SK-MEL-5 (cell line): ENCODE results near the gene SMG6. TPM values are rescaled to one million over a fixed set of nuclear protein-coding genes. Genes with fewer than 3 reads are reported as not detected.
A peak's percentile ranks its signal among the peaks of the same experiment; 100 is the strongest.

Source experiments
- DNase-seq: peaks from one replicate; pipeline ENCODE4 v3.0.0-alpha.2; 2016; ENCODE audit warnings: low read depth, low spot score
- in situ Hi-C: cut with HindIII; loops from 2 replicates; pipeline ENCODE4 v1.10.0; 2016; ENCODE audit warnings: low sequenced_read_pairs, high pct_unique_total_duplicates, low pct_unique_long_range_greater_than_20kb
- total RNA-seq: library from RNA; depleted of rRNA; stranded (reverse); fragments of >200 nt; shearing (Covaris generic); gene quantifications from 2 replicates; pipeline ENCODE4 v1.2.3, GENCODE V29; 2014

SMG6 gene
- total RNA-seq, 1 experiment from 2014 or later, result 10.0 TPM

DNA sequence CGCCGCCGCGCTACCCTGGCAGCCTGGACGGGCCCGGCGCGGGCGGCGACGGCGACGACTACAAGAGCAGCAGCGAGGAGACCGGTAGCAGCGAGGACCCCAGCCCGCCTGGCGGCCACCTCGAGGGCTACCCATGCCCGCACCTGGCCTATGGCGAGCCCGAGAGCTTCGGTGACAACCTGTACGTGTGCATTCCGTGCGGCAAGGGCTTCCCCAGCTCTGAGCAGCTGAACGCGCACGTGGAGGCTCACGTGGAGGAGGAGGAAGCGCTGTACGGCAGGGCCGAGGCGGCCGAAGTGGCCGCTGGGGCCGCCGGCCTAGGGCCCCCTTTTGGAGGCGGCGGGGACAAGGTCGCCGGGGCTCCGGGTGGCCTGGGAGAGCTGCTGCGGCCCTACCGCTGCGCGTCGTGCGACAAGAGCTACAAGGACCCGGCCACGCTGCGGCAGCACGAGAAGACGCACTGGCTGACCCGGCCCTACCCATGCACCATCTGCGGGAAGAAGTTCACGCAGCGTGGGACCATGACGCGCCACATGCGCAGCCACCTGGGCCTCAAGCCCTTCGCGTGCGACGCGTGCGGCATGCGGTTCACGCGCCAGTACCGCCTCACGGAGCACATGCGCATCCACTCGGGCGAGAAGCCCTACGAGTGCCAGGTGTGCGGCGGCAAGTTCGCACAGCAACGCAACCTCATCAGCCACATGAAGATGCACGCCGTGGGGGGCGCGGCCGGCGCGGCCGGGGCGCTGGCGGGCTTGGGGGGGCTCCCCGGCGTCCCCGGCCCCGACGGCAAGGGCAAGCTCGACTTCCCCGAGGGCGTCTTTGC, 245.6 kb downstream of the SMG6 start:
- in situ Hi-C loops, result no loop called here
- DNase-seq, result no peak

DNA sequence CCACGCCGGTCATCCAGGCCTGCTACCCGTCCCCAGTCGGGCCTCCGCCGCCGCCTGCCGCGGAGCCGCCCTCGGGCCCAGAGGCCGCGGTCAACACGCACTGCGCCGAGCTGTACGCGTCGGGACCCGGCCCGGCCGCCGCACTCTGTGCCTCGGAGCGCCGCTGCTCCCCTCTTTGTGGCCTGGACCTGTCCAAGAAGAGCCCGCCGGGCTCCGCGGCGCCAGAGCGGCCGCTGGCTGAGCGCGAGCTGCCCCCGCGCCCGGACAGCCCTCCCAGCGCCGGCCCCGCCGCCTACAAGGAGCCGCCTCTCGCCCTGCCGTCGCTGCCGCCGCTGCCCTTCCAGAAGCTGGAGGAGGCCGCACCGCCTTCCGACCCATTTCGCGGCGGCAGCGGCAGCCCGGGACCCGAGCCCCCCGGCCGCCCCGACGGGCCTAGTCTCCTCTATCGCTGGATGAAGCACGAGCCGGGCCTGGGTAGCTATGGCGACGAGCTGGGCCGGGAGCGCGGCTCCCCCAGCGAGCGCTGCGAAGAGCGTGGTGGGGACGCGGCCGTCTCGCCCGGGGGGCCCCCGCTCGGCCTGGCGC, 246.3 kb downstream of the SMG6 start:
- in situ Hi-C loops, result no loop called here
- DNase-seq, result no peak

DNA sequence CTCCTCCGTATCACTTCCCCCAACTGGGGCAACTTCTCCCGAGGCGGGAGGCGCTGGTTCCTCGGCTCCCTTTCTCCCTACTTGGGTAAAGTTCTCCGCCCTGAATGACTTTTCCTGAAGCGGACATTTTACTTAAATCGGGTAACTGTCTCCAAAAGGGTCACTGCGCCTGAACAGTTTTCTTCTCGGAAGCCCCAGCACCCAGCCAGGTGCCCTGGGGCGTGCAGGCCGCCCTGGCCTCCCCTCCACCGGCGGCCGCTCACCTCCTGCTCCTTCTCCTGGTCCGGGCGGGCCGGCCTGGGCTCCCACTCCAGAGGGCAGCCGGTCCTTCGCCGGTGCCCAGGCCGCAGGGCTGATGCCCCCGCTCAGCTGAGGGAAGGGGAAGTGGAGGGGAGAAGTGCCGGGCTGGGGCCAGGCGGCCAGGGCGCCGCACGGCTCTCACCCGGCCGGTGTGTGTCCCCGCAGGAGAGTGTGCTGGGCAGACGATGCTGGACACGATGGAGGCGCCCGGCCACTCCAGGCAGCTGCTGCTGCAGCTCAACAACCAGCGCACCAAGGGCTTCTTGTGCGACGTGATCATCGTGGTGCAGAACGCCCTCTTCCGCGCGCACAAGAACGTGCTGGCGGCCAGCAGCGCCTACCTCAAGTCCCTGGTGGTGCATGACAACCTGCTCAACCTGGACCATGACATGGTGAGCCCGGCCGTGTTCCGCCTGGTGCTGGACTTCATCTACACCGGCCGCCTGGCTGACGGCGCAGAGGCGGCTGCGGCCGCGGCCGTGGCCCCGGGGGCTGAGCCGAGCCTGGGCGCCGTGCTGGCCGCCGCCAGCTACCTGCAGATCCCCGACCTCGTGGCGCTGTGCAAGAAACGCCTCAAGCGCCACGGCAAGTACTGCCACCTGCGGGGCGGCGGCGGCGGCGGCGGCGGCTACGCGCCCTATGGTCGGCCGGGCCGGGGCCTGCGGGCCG, 247.1 kb downstream of the SMG6 start:
- in situ Hi-C loops, result no loop called here
- no peak for DNase-seq

DNA sequence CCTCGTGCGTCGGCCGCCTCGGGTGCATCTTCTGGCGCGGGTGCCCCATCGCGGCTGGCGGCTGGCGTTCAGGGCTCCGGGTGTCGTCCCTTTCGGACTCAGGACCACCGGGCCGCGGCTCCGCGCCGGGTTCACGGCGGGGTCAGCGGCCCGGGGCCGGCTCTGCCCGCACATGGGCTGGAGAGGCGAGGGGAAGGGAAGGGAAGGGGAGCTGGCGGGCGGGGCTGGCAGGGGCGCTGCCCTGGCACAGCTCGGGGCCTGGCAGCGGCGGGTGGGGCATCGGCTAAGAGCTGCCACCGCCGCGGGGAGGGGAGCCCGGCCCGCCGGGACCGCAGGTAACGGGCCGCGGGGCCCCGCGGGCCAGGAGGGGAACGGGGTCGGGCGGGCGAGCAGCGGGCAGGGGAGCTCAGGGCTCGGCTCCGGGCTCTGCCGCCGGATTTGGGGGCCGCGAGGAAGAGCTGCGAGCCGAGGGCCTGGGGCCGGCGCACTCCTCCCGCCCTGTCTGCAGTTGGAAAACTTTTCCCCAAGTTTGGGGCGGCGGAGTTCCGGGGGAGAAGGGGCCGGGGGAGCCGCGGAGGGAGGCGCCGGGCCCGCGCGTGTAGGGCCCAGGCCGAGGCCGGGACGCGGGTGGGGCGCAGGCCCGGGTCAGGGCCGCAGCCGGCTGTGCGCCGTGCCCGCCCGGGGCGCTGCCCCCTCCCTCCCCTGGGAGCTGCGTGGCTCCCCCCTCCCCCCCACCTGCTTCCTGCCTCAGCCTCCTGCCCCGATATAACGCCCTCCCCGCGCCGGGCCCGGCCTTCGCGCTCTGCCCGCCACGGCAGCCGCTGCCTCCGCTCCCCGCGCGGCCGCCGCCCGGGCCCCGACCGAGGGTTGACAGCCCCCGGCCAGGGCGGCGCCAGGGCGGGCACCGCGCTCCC, 248.0 kb downstream of the SMG6 start:
- in situ Hi-C loops, result no loop called here
- DNase-seq, result no peak

DNA sequence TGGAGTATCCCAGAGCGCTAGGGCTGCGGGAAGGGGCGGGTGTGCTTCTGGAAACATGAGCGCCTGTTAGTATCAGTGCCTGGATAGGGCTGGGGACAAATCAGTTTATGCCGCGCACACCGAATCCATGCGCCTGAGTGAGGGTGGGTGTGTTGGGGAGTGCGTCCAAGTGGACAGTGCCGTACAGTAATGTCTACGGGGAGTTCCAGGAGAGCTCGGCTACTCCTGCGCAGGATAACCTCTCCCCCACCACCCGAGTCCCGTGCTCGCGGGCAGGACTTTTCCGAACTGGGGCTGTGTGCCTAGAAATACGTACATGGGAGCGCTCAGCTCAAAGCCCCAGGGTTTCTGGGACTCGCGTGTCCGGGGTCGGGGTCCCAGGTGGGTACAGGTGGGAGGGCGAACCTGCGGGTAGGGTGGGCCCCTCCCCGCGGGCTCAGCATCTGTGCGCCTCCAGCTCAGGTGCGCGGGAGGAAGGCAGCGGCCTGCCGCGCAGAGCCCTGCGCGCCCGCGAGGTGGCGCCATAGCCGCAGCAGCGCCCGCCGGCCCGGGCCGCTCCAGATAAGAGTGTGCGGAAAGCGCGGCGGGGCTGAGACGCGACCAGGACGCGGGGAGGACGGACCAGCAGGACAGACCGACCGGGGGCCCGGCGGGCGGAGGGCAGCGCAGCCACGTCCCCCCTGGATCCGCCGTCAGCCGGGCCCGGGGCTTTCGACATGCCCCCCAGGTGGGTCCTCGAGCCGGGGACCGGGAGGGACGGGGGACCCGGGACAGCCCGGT, 248.9 kb downstream of the SMG6 start, which contains the start of gene HIC1:
TSS of gene HIC1 (plus strand) at position 592 of the 780 bp plus-strand sequence. CDS start 1,588 bp downstream, outside the sequence.
- DNase-seq, result peak; percentile 37
- in situ Hi-C loops, result no loop called here

DNA sequence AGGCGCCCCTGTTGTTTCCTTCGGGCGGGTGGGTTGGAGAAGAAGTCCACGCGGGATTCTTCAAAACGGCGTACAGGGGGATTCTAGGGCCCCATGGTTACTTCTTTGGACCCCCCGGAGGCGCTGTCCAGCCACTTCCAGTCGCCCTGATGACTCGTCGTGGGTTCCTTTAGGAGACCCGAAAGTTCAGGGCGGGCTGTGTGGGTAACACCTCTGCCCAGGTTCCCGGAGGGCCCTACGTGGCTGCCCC, 249.4 kb downstream of the SMG6 start:
- in situ Hi-C loops, result no loop called here
- no peak for DNase-seq

DNA sequence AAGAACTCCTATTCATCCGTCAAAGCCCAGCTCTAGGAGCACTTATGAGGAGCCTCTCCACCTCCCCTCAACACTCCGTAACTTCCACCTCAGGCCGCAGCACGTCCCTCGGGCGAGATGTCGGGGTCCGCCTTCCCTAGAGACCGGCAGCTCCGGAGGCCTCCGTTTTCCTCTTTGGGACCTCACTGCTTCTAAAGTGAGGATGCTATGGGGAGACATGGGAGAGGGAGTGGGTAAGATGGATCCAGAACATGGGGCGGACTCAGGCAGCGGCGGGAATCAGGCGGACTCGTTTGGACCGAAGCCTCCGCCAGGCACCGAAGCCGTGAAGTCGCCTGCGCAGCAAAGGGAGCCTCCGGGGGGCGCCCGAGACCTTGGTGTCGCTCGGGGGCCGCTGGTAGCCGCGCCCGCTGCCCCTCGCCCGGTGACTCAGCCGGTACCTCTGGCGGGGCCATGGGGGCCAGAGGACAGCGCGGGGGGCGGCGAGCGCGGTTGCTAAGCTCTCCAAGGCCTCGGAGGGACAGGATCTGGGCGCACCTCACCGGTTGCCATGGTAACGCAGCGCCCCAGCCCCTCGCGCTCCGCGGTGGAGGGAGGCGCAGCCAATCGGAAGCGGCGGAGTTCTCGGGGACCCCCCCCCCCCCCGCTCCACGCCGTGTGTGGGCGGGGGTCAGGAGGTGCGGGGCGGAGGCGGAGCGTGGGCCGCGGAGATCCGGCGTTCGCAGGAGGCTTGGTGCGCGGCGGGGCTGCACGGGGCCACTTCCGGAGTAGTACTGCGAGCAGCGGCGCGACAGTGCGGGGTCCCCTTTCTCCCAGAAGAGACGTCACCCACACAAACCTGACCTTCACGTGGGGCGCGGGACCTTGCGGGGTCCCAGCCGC, 250.0 kb downstream of the SMG6 start:
- peak; percentile 44 for DNase-seq
- in situ Hi-C loops, result no loop called here

DNA sequence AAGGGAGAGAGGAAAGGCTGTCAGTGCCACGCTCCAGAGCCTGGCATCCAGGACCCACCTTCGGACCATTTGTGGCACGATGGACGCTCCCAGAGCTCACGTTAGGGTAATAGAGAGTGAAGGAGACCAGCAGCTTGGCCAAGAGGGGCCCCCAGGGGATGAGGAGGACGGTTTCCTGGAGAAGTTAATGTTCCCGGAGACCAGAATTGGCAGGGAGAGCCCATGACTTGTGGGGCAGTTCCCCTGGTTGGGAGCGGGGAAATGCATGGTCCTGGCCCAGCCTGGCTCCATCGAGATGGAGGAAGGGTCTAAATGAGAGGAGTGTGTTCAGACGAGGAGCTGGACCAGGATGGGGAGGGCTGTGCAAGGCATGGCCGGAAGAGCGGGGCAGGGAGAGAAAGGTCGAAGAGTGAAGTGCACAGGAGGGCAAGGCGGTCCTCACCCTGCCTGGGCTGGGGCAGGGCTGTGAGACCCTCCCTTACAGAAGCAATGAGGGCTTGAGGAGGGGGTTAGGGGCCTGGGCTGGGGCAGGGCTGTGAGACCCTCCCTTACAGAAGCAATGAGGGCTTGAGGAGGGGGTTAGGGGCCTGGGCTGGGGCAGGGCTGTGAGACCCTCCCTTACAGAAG, 251.5 kb downstream of the SMG6 start:
- no peak for DNase-seq
- in situ Hi-C loops, result no loop called here

DNA sequence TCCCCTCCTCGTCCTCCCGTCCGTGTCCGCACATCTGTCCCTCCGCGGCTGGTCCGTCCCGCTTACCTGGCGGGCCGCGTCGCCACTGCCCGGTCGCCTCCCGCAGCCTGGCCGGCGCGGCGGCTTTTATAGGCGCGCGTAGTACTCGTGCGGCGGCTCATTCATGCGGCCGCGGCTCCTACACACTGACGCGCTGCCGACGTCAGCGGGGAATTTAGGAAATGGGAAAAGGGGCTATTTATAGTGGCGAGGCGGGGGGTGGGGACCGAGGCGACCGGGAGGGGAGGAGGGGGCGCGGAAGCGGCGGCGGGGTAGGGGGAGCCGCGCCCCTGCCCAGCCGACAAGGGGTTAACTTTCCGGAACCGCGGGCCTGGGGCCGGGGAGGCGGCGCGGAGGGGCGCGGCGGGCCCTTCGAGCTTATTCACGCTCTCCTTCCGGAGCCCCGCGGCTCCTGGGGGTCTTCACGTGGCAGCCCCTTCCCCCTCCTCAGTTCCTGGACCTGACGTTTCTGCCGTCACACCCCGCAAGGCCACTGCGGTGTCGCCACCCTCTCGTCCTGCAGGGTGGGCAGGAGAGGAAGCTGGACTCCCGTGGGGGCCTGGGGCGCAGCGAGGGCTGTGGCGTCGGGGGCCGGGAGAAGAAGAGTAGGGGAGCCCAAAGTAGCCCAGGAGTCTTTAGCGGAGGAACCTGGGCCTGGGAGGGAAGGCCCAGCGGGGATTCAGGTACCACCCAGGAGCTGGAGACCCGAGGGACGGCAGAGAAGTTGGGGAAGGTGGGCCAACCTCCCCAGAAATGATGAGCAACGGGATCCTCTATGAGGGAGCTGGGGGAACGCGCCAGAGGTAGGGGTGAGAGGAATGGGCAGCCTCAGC, 252.3 kb downstream of the SMG6 start:
- DNase-seq, result no peak
- in situ Hi-C loops, result no loop called here

DNA sequence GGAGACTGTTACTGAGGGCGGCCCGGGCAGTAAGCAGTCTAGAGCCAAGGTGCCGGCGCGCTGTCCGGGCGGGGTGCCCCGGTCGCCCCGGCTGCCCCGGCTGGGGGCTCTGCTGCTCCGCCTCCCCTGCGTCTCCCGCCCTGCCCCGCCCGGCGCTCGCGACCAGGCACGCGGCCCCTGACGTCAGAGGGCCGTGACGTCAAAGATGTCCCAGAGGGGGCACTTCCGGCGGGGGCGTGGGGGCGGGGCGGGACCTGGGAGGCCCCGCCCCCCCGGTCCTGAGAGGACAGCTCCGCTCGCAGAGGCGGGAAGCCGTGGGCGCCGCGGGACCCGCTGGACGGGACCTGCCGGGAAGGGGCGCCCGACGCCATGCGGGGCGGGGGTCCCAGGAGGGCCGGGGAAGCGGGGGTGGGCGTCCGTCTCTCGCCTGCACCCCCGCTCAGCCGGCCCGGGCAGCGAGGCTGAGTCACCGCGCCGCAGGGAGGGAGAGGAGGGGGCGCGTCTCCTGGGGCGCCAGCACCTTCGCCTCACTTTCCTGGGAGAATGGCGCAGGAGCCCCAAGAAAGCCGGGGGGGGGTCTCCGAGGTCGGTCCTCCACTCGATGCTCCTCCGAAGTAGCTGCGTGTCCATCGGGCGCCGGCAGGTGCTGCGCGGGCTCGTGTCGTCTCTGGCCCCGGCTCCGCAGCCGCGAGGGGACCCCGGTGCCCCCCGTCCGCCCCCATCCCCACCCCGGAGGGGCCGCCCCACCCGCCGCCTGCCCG, 253.1 kb downstream of the SMG6 start:
- DNase-seq, result peak; percentile 64
- in situ Hi-C loops, result no loop called here

DNA sequence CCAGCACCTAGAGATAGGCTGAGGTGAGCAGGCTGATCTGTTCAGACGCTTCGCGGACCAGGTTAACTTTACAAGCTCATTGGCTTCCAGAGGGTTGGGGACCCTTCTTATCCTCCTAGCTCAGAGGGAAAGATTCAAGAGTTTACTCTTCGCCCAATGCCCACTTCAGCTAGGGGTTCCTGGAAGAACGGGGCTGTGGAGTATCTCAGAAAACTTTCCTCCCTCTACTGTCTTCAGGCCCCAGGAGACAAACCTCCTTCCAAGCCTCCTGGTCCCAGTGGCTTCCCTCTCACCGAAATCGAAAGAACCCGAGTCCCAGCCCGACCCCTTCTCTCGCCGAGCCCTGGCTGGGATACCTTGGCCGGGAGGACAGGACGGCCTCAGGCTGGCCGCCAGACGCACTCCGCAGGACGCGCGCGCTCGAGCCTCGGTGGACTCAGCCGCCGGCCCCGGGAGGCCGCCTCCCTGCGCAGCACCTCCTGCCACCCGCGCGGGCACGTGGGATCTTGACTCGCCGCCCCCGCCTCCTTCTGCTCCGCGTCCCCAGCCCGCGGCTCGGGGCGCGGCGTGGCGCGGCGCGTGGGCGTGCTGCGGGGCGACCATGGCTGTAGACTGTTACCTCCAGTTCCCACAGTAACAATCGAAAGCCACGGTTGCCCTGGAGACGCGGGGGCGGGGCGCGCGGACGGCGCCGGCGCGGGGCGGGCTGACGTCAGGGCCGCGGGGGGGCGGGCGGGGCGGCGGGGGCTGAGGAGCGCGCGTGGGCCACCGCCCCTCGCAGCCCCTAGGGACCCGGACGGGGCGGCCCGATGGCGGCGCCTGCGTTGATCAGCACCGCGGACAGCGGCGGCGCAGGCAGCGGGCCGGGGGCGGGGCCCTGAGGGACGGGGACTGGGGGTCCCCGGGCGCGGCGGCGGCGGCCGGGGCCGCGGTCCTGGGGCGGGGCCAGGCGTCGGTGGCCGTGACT, 254.0 kb downstream of the SMG6 start:
- DNase-seq, result peak; percentile 77

DNA sequence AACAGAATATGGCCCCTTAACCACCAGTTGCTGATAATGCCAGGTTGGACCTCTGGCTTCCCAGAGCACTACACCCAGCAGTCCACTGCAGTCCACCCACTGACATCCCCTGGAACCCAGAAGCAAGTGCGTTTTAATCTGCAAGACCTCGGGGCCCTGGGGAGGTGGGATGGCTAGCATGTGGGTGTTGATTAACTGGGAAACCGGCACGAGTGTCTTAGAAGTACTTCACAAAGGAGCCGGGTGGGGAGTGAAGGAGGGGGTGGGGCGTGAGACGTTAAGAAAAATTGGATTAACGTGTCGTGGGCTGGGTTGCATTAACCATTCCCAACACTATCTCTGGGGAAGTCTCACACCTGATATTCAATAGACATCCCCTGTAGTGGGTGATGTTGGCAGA, 254.8 kb downstream of the SMG6 start:
- DNase-seq, result no peak
- in situ Hi-C loops, result no loop called here

More for the DNA sequence above, 254.0 kb downstream of the SMG6 start:
- in situ Hi-C loops, result no loop called here

DNA sequence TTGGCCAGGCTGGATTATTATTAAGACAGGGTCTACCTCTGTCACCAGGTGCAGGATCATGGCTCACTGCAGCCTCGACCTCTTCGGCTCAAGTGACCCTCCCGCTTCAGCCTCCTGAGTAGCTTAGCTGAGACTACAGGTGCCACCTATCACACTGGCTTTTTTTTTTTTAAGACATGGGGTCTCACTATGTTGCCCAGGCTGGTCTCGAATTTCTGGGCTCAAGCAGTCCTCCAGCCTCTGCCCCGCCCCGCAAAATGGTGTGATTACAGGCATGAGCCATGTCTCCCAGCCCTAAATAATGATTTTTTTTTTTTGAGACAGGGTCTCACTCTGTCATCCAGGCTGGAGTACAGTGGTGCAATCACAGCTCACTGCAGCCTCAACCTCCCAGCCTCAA, 256.0 kb downstream of the SMG6 start:
- DNase-seq, result no peak
- in situ Hi-C loops, result no loop called here
